GM12875 (cell line): ENCODE data around the gene SLC25A33.

Source experiments
- H3K4me3 ChIP-seq: one replicate; pipeline ENCODE4 v1.5.1; 2011; ENCODE audit warnings: low read depth, low read length, control low read depth
- TF ChIP-seq, protein P1 (sequence below): IDR thresholded peaks from 2 replicates; pipeline ENCODE4 v1.5.1; 2011; ENCODE audit warnings: low read depth, mild to moderate bottlenecking, control low read depth, inconsistent platforms, low read length, moderate library complexity, borderline replicate concordance; ENCODE audit not compliant: insufficient read depth

SLC25A33 gene

DNA sequence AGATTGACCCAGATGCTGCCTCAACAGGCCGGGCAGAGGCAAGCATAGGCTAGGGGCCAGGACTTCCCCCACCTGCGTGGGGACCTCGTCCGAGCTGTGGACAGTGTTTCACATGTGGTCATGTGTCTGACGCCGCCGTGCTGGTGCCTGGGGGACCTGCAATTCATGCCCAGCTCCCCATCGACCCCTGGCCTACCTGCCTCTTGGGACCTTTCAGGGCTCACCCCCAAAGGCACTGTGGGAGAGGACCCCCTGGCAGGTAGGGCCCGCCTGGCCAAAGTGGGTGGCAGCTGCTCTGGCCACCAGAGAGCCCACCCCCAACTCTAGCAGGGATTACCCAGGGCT is 53.9 kb downstream of the SLC25A33 start:
- peak overlapping the region; percentile 11 for H3K4me3 ChIP-seq
- TF ChIP-seq, protein P1, sequence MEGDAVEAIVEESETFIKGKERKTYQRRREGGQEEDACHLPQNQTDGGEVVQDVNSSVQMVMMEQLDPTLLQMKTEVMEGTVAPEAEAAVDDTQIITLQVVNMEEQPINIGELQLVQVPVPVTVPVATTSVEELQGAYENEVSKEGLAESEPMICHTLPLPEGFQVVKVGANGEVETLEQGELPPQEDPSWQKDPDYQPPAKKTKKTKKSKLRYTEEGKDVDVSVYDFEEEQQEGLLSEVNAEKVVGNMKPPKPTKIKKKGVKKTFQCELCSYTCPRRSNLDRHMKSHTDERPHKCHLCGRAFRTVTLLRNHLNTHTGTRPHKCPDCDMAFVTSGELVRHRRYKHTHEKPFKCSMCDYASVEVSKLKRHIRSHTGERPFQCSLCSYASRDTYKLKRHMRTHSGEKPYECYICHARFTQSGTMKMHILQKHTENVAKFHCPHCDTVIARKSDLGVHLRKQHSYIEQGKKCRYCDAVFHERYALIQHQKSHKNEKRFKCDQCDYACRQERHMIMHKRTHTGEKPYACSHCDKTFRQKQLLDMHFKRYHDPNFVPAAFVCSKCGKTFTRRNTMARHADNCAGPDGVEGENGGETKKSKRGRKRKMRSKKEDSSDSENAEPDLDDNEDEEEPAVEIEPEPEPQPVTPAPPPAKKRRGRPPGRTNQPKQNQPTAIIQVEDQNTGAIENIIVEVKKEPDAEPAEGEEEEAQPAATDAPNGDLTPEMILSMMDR, result no peak

DNA sequence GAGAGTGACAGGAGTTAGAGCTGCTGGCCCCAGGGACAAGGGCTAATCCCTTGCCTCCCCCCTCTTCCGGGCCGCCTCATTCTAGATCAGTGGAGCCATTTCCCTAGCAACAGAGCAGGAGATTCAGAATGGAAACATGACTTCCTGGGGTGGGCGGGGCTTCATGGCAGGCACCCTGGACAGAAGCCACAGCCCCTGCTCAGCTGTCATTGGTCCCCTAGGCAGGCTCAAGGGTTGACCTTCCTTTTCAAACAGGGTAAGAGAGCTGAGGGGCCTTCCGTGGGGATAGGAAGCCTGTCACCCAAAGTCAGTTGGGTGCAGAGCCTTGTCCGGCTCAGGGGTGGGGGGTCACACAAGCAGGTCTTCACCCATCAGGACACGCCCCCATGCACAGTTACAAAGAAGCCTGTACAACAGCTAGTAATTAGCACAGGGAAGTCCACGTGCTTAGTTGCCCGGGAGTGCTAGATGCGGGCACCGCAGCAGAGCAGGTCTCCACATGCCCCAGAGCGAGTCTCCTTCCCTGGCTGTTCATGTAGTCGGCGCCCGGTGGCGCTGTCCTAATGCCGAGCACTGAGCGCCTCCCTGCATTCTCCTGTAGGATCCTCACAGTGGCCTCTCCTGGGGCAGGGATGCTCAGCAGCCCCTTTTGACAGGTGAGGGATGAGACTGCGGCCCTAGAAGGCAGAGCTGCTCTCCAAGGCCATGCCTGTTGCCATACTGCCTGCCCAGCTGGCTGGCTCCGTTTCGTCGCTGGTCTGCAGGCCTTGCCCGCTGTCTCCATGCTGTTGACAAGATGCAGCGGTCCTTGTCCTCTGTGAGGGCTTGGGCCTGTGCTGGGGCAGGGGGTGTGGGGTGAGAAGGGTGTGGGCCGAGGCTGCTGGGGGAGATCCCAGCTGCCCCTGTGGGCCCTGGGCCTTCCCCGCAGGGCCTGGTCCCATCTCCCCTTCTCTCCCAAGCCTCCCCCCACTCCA is 54.5 kb downstream of the SLC25A33 start:
- peak overlapping the region; percentile 11 for H3K4me3 ChIP-seq
- TF ChIP-seq, protein P1, result no peak

DNA sequence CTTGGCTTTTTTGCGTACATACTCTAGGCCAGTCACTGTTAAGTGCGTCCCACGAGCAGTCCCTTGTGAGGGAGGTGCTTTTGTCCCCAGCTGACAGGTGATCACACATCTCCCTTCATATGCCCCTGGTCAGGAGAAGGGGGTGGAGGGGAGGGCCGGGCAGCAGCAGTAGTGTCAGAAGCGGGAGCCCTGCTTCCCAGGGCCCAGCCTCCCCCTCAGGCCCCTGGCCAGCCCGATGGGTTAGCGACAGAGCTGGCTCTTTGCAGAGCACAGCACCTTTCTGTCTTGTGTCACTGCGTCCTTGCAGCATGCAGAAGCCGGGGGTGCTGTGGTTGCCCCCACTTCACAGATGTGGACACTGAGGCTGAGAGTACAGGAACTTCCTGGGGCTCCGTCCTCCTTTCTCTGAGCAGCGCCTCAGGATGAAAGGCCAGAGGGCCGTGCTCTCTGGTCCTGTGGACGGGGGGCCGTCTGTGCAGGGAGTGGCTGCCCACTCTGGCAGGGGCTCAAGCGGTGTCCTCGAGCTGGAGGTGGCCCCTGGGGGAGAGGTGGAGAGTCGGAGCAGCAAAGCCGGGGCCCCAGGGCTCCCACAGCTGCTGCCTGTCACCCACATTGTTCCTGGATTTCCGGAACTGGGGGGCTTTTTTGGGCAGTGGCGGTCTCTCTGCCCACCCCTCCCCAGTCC is 55.3 kb downstream of the SLC25A33 start:
- TF ChIP-seq, protein P1, result no peak
- H3K4me3 ChIP-seq, result no peak overlapping the region

DNA sequence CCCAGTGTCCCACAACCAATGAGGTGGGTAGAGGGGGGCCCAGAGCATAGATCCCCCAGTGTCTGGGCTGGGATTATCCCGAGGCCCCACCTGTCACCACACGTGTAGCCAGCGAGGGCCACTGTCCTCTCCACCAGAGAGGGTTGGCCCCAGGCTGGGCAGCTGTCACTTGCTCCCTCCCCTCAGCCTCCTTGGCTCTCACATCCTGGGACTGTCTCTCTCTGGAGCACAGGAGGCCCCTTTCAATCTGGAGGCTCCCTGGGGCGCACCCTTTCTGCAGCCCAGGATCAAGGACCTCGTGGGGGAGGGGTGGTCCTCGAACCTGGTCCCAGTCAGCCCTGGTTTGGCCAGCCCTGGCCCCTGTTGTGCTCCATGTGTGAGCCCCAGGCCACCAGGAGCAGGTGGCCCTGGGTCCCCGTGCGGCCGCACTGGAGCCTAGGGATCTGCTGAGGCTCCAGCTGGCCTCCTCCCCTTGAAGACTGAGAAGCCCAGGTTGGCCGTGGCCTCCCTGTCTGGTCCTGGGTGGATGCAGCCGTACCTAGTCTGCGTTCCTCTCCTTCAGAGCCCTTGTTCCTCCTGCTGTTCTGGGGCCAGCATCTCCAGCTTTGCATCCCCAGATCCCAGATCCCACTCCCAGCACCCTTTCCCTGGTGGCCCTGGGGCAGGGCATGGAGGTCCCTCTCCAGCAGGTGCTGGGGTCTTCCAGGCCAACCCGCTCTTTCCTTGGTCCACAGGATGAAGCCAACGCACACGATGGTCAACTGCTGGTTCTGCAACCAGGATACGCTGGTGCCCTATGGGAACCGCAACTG is 56.1 kb downstream of the SLC25A33 start:
- TF ChIP-seq, protein P1, result no peak
- no peak overlapping the region for H3K4me3 ChIP-seq

DNA sequence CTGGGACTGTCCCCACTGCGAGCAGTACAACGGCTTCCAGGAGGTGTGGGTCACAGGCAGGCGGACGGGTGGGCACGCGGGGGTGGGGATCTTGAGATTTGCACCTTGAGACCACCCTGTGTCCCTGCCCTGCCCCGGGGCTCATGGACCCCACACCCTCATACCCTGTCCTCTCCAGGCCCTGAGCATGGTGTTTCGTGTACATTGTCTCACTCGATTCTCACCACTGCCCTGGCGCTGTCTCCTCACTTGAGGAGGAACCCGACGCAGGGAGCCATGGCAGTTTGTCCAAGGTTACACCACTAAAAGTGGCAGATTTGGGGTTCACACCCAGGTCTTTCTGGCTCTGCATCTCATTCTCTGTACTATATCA is 56.7 kb downstream of the SLC25A33 start:
- no peak overlapping the region for H3K4me3 ChIP-seq
- TF ChIP-seq, protein P1, result no peak

DNA sequence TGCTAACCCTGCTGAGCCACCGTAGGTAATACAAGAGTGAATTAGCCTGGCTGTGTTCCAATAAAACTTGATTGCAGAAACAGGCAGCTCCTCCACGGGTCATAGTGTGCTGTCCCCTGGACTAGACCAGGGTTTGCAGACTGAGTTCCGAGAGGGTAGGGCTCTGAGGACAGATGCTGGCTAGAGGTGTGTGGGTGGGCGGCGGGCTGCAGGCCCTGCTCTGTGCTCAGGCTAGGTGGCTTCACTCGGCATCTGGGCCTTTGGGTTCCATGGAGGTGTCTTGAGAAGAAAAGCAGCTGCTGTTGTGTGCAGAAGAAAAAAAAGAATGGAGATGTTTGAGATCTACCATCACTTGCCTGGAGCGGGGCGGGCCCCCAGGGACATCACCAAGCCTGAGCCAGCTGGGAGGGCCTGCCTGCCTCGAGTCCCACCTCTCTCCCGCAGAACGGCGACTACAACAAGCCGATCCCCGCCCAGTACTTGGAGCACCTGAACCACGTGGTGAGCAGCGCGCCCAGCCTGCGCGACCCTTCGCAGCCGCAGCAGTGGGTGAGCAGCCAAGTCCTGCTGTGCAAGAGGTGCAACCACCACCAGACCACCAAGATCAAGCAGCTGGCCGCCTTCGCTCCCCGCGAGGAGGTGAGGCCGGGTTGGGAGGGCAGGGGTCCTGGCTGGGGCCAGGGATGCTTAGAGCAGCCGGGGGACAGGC is 57.3 kb downstream of the SLC25A33 start:
- no peak overlapping the region for H3K4me3 ChIP-seq
- TF ChIP-seq, protein P1, result no peak
